HEK293 (cell line): ENCODE data around the gene XKRX.

Experiments used
- CTCF ChIA-PET: fragments of 350-600 bp; formaldehyde crosslinking; extraction: SDS; loops from one replicate; lab custom pipeline; 2021; ENCODE audit warnings: antibody characterized with exemption; lab: Yijun Ruan, JAX
- POLR2A ChIA-PET: fragments of 300-600 bp; formaldehyde crosslinking; extraction: SDS; loops from one replicate; lab custom pipeline; 2020; ENCODE audit warnings: antibody characterized with exemption, inconsistent platforms; lab: Yijun Ruan, JAX
- H3K27ac ChIP-seq: fragments of 200-500 bp; sonication (Bioruptor generic); 2 replicates; pipeline ENCODE4 v1.5.1; 2014; ENCODE audit warnings: low read depth, low read length, control low read depth, inconsistent platforms; ENCODE audit errors: extremely low read depth
- H3K36me3 ChIP-seq, 2 experiments: fragments of 200-500 bp in 1 of 2; sonication (Bioruptor generic) in 1 of 2; 1 replicate in 1 of 2; 2 replicates in 1 of 2; pipeline ENCODE4 v1.5.1; 2014 to 2017; ENCODE audit warnings: inconsistent platforms in 2 of 2, low read length in 2 of 2; ENCODE audit not compliant: control insufficient read depth in 2 of 2, insufficient read depth in 1 of 2
- H3K4me1 ChIP-seq: fragments of 200-500 bp; sonication (Bioruptor generic); 2 replicates; pipeline ENCODE4 v1.5.1; 2014; ENCODE audit warnings: mild to moderate bottlenecking, low read length, inconsistent platforms; ENCODE audit not compliant: control insufficient read depth, insufficient read depth
- H3K4me3 ChIP-seq: 2 replicates; pipeline ENCODE4 v1.5.1; 2011; ENCODE audit warnings: low read depth, mild to moderate bottlenecking, control low read depth, low read length, moderate library complexity
- H3K9me3 ChIP-seq: fragments of 200-500 bp; sonication (Bioruptor generic); 2 replicates; pipeline ENCODE4 v1.5.1; 2014; ENCODE audit warnings: low read depth, low read length, inconsistent platforms; ENCODE audit not compliant: control insufficient read depth, insufficient read depth
- GLI2 ChIP-seq: fragments of 450-650 bp; formaldehyde crosslinking; IDR thresholded peaks from 2 replicates; pipeline ENCODE4; 2017; ENCODE audit warnings: missing biosample characterization, missing genetic modification characterization, low read depth, borderline replicate concordance
- GLI4 ChIP-seq: fragments of 450-650 bp; formaldehyde crosslinking; IDR thresholded peaks from 2 replicates; pipeline ENCODE4 v1.5.1; 2016; ENCODE audit warnings: missing biosample characterization, missing genetic modification characterization
- REST ChIP-seq: fragments of 450-650 bp; formaldehyde crosslinking; IDR thresholded peaks from 2 replicates; pipeline ENCODE4 v1.5.1; 2016; ENCODE audit warnings: missing biosample characterization, missing genetic modification characterization
- SCRT1 ChIP-seq: fragments of 450-650 bp; formaldehyde crosslinking; IDR thresholded peaks from 2 replicates; pipeline ENCODE4 v1.5.1; 2016; ENCODE audit warnings: missing biosample characterization, missing genetic modification characterization, borderline replicate concordance
- ZBTB1 ChIP-seq: fragments of 450-650 bp; formaldehyde crosslinking; IDR thresholded peaks from 2 replicates; pipeline ENCODE4 v1.5.1; 2016; ENCODE audit warnings: missing biosample characterization, missing genetic modification characterization
- ZBTB48 ChIP-seq: fragments of 450-650 bp; formaldehyde crosslinking; IDR thresholded peaks from 2 replicates; pipeline ENCODE4 v1.5.1; 2016; ENCODE audit warnings: missing biosample characterization, missing genetic modification characterization
- ZBTB7A ChIP-seq: fragments of 450-650 bp; formaldehyde crosslinking; IDR thresholded peaks from 2 replicates; pipeline ENCODE4 v1.5.1; 2016; ENCODE audit warnings: low read depth, missing biosample characterization, missing genetic modification characterization
- ZBTB8A ChIP-seq: fragments of 450-650 bp; formaldehyde crosslinking; IDR thresholded peaks from 2 replicates; pipeline ENCODE4 v1.5.1; 2016; ENCODE audit warnings: missing biosample characterization, missing genetic modification characterization
- ZFP41 ChIP-seq: fragments of 450-650 bp; formaldehyde crosslinking; IDR thresholded peaks from 2 replicates; pipeline ENCODE4 v1.5.1; 2016; ENCODE audit warnings: missing biosample characterization, missing genetic modification characterization, borderline replicate concordance
- ZNF202 ChIP-seq: fragments of 450-650 bp; formaldehyde crosslinking; IDR thresholded peaks from 2 replicates; pipeline ENCODE4 v1.5.1; 2016; ENCODE audit warnings: missing biosample characterization, missing genetic modification characterization, borderline replicate concordance
- ZNF221 ChIP-seq: fragments of 450-650 bp; formaldehyde crosslinking; IDR thresholded peaks from 2 replicates; pipeline ENCODE4 v1.5.1; 2017; ENCODE audit warnings: missing biosample characterization, missing genetic modification characterization, borderline replicate concordance
- ZNF266 ChIP-seq: fragments of 450-650 bp; formaldehyde crosslinking; IDR thresholded peaks from 2 replicates; pipeline ENCODE4 v1.5.1; 2016; ENCODE audit warnings: missing biosample characterization, missing genetic modification characterization, low read depth
- ZNF292 ChIP-seq: fragments of 450-650 bp; formaldehyde crosslinking; IDR thresholded peaks from 2 replicates; pipeline ENCODE4 v1.5.1; 2016; ENCODE audit warnings: low read depth, missing biosample characterization, missing genetic modification characterization, borderline replicate concordance
- ZNF433 ChIP-seq: fragments of 450-650 bp; formaldehyde crosslinking; IDR thresholded peaks from 2 replicates; pipeline ENCODE4 v1.5.1; 2016; ENCODE audit warnings: missing biosample characterization, missing genetic modification characterization, low read depth
- ZNF510 ChIP-seq: fragments of 450-650 bp; formaldehyde crosslinking; IDR thresholded peaks from 2 replicates; pipeline ENCODE4 v1.5.1; 2018; ENCODE audit warnings: mild to moderate bottlenecking, missing genetic modification characterization, missing biosample characterization; ENCODE audit not compliant: insufficient replicate concordance
- ZNF518A ChIP-seq: fragments of 450-650 bp; formaldehyde crosslinking; conservative IDR thresholded peaks from 2 replicates; pipeline ENCODE4 v1.5.1; 2016; ENCODE audit warnings: low read depth, missing biosample characterization, missing genetic modification characterization
- ZNF555 ChIP-seq: fragments of 450-650 bp; formaldehyde crosslinking; conservative IDR thresholded peaks from 2 replicates; pipeline ENCODE4 v1.5.1; 2017; ENCODE audit warnings: missing biosample characterization, mild to moderate bottlenecking, missing genetic modification characterization, inconsistent platforms
- ZNF560 ChIP-seq: fragments of 450-650 bp; formaldehyde crosslinking; IDR thresholded peaks from 2 replicates; pipeline ENCODE4 v1.5.1; 2017; ENCODE audit warnings: missing biosample characterization, missing genetic modification characterization, borderline replicate concordance
- ZNF629 ChIP-seq: fragments of 450-650 bp; formaldehyde crosslinking; IDR thresholded peaks from 2 replicates; pipeline ENCODE4 v1.5.1; 2017; ENCODE audit warnings: missing biosample characterization, missing genetic modification characterization
- ZNF654 ChIP-seq: fragments of 450-650 bp; formaldehyde crosslinking; IDR thresholded peaks from 2 replicates; pipeline ENCODE4 v1.5.1; 2016; ENCODE audit warnings: low read depth, missing biosample characterization, missing genetic modification characterization
- ZNF830 ChIP-seq: fragments of 450-650 bp; IDR thresholded peaks from 2 replicates; pipeline ENCODE4 v1.5.0; 2018; ENCODE audit warnings: missing biosample characterization, missing genetic modification characterization, low read depth, mild to moderate bottlenecking, moderate library complexity
- ZSCAN4 ChIP-seq: fragments of 450-650 bp; formaldehyde crosslinking; IDR thresholded peaks from 2 replicates; pipeline ENCODE4 v1.5.1; 2017; ENCODE audit warnings: missing biosample characterization, missing genetic modification characterization
- ZSCAN5A ChIP-seq: fragments of 450-650 bp; formaldehyde crosslinking; IDR thresholded peaks from 2 replicates; pipeline ENCODE4 v1.5.1; 2016; ENCODE audit warnings: missing biosample characterization, missing genetic modification characterization
- ZXDB ChIP-seq: fragments of 450-650 bp; formaldehyde crosslinking; IDR thresholded peaks from 2 replicates; pipeline ENCODE4 v1.5.1; 2016; ENCODE audit warnings: missing biosample characterization, missing genetic modification characterization

Gene XKRX

GRCh38 chrX:100964362-100964761 is 35.6 kb upstream of the XKRX start:
- Histone ChIP-seq H3K4me3 (no peak overlapping the region), H3K27ac (no peak overlapping the region), H3K4me1 (no peaks in the 10 kb centered on the region), H3K36me3 (no peaks in the 10 kb centered on the region), H3K9me3 (no peaks in the 10 kb centered on the region)
- ChIA-PET POLR2A (no interaction called here), CTCF (no interaction called here)
- no peak for TF ChIP-seq ZNF221 (tag by site-specific recombination)
- TF ChIP-seq ZBTB48 (tag by site-specific recombination), result no peak
- no peak for TF ChIP-seq ZBTB7A (tag by site-specific recombination)
- TF ChIP-seq GLI2 (tag by site-specific recombination), result no peak
- TF ChIP-seq ZSCAN5A (tag by site-specific recombination), result no peak
- TF ChIP-seq REST (tag by site-specific recombination), result no peak
- no peak for TF ChIP-seq ZSCAN4 (tag by site-specific recombination)
- no peak for TF ChIP-seq SCRT1 (tag by site-specific recombination)

GRCh38 chrX:100962811-100963210 is 34.1 kb upstream of the XKRX start:
- no peaks in the 10 kb centered on the region for H3K36me3 ChIP-seq
- H3K4me3 ChIP-seq, result no peak overlapping the region
- no peaks in the 10 kb centered on the region for H3K4me1 ChIP-seq
- no peaks in the 10 kb centered on the region for H3K9me3 ChIP-seq
- POLR2A ChIA-PET, result interaction anchor here (0.5 kb wide), 1 partner anchor 435 kb away, joined by 3 read pairs; no protein-coding TSS in a partner anchor
- no peak overlapping the region for H3K27ac ChIP-seq
- CTCF ChIA-PET, result no interaction called here
- TF ChIP-seq ZBTB8A (tag by site-specific recombination), result peak; percentile 58
- TF ChIP-seq ZNF433 (tag by site-specific recombination), result peak; percentile 72; the same call in 1 of the 2 replicates
- no peak for TF ChIP-seq ZFP41 (tag by site-specific recombination)
- TF ChIP-seq ZNF830, result no peak
- 0 out of 2 replicates have a peak, but pooled peaks have one; percentile 25 for TF ChIP-seq ZNF292
- TF ChIP-seq ZNF510 (tag by site-specific recombination), result peak; percentile 74
- TF ChIP-seq ZNF555 (tag by site-specific recombination), result peak; percentile 82
- peak; percentile 58; the same call in 1 of the 2 replicates for TF ChIP-seq ZXDB (tag by site-specific recombination)
- peak; percentile 34 for TF ChIP-seq ZNF654 (tag by site-specific recombination)
- TF ChIP-seq ZNF266 (tag by site-specific recombination), result peak; percentile 73
- 0 out of 2 replicates have a peak, but pooled peaks have one; percentile 27 for TF ChIP-seq ZNF202
- 0 out of 2 replicates have a peak, but pooled peaks have one; percentile 23 for TF ChIP-seq ZBTB1 (tag by site-specific recombination)
- TF ChIP-seq ZNF629 (tag by site-specific recombination), result 0 out of 2 replicates have a peak, but pooled peaks have one; percentile 34
- peak; percentile 76 for TF ChIP-seq ZNF518A (tag by site-specific recombination)
- TF ChIP-seq GLI4 (tag by site-specific recombination), result no peak
- 0 out of 2 replicates have a peak, but pooled peaks have one; percentile 33 for TF ChIP-seq ZNF560
